GM19395 (cell line): Measurements from ENCODE around the gene OGFOD3.
"Not testable (repeated sequence)": the region's sequence is repeated elsewhere in the genome, so short reads cannot be mapped to it uniquely, and the experiment has no call there.

Experiments used
- ATAC-seq: cut with Tn5 transposase; IDR thresholded peaks from one replicate; pipeline ENCODE4 v1.9.1; 2021; ENCODE audit warnings: mild to moderate bottlenecking, moderate library complexity; ENCODE audit not compliant: unreplicated experiment

OGFOD3 gene

GRCh38 chr17:82390015-82390859 is 28.1 kb downstream of the OGFOD3 start:
- no peak for ATAC-seq

GRCh38 chr17:82389379-82389778 is 29.0 kb downstream of the OGFOD3 start:
- ATAC-seq = no peak

GRCh38 chr17:82388922-82389283 is 29.5 kb downstream of the OGFOD3 start:
- no peak for ATAC-seq

- ATAC-seq = no peak
Observed at GRCh38 chr17:82388223-82388921, 30.0 kb downstream of the OGFOD3 start.

GRCh38 chr17:82387705-82388106 is 30.7 kb downstream of the OGFOD3 start:
- ATAC-seq = no peak

- no peak for ATAC-seq
Observed at GRCh38 chr17:82386881-82387704, 31.3 kb downstream of the OGFOD3 start.

- no peak for ATAC-seq
Observed at GRCh38 chr17:82386255-82386831, 32.0 kb downstream of the OGFOD3 start.

- no peak for ATAC-seq
Observed at GRCh38 chr17:82385559-82386254, 32.7 kb downstream of the OGFOD3 start.

GRCh38 chr17:82384730-82385481 is 33.5 kb downstream of the OGFOD3 start:
- no peak for ATAC-seq

- no peak for ATAC-seq
Observed at GRCh38 chr17:82384051-82384729, 34.2 kb downstream of the OGFOD3 start.

- no peak for ATAC-seq
Observed at GRCh38 chr17:82383411-82383810, 35.0 kb downstream of the OGFOD3 start.

GRCh38 chr17:82382933-82383255 is 35.5 kb downstream of the OGFOD3 start:
- no peak for ATAC-seq

GRCh38 chr17:82382220-82382932 is 36.0 kb downstream of the OGFOD3 start:
- ATAC-seq = not testable (repeated sequence)

GRCh38 chr17:82381703-82382009 is 36.7 kb downstream of the OGFOD3 start:
- ATAC-seq = not testable (repeated sequence)

- no peak for ATAC-seq
Observed at GRCh38 chr17:82380860-82381702, 37.3 kb downstream of the OGFOD3 start.

GRCh38 chr17:82378741-82379021 is 39.7 kb downstream of the OGFOD3 start:
- no peak for ATAC-seq

GRCh38 chr17:82377924-82378740 is 40.3 kb downstream of the OGFOD3 start:
- ATAC-seq = no peak
